Forelimb muscle (tissue), 1 donor: ENCODE results near the gene PHPT1. TPM values are rescaled to one million over a fixed set of nuclear protein-coding genes. Genes with fewer than 3 reads are reported as not detected.

Experiments
- DNase-seq: peaks from one replicate; pipeline ENCODE4 v3.0.0-alpha.2; 2013; ENCODE audit warnings: low read depth
- polyA plus RNA-seq: library from polyadenylated mRNA; unstranded; fragments of 120-200 nt; gene quantifications from one replicate; pipeline ENCODE4 v1.2.1, GENCODE V29; 2013; ENCODE audit not compliant: insufficient read length

PHPT1 gene
- polyA plus RNA-seq, 1 donor = 99.6 TPM

GRCh38 chr9:136847826-136848392 is 1.3 kb upstream of the PHPT1 start:
- no peak for DNase-seq

DNA sequence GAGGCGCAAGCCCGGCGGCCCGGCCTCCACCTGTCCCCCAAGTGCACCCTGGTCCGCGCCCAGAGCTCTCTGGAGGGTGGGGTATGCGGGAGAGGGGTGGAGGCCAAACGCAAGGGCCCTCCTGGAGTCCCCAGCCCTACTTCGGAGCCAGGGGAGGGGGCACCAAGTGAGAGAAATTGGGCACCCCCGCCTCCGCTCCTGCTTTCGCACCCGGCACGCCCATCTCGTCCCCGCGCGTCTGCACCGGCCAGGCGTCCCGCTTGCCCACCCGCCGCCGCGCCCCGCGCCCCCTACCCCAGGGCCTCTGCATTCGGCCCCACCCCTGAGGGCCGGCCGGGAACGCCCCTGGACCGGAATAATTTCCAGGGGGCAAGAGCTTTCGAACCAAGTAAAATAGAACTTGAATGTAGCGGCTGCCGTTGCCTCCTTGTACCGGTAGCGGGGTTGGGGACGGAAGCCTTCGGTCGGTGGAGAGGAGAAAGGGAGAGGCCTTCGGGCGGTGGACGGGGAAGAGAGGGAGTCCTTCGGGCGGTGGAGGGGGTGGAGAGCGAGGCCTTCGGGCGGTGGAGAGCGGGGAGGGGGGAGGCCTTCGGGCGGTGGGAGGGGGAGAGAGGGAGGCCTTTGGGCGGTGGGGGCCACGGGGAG is 694 bp upstream of the PHPT1 start:
- DNase-seq = no peak

DNA sequence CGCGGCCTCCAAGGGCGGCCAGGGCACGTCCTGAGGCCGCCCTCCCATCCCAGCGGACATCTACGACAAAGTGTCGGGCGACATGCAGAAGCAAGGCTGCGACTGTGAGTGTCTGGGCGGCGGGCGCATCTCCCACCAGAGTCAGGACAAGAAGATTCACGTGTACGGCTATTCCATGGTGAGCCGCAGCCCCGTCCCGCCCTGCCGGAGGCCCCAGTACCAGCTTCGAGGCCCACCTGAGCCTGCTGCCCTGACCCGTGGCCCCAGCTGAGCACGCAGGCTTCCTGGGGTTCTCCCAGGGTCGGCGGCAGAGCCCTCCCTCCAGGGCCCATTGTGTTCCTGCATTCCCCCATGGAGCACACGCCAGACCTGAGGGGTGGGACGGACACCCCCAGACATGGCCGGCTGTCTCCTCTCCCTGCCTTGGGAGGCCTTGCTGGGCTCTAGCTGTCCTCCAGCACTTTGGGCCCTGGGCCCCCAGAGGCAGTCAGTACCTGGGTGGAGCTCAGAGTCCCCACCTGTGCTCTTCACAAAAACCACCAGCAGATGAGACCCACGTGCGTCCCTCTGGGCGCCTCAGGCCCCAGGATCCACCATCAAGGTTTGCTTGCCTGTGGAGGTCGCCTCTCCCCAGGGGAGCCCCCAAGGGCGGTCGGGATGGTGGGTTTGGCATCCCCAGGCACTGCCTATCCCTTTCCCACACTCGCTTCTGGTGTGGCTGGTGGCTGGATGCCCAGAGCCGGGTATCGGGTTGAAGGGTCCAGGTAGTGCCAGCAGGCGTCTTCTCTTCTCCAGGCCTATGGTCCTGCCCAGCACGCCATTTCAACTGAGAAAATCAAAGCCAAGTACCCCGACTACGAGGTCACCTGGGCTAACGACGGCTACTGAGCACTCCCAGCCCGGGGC is 1.0 kb downstream of the PHPT1 start:
- DNase-seq = no peak

DNA sequence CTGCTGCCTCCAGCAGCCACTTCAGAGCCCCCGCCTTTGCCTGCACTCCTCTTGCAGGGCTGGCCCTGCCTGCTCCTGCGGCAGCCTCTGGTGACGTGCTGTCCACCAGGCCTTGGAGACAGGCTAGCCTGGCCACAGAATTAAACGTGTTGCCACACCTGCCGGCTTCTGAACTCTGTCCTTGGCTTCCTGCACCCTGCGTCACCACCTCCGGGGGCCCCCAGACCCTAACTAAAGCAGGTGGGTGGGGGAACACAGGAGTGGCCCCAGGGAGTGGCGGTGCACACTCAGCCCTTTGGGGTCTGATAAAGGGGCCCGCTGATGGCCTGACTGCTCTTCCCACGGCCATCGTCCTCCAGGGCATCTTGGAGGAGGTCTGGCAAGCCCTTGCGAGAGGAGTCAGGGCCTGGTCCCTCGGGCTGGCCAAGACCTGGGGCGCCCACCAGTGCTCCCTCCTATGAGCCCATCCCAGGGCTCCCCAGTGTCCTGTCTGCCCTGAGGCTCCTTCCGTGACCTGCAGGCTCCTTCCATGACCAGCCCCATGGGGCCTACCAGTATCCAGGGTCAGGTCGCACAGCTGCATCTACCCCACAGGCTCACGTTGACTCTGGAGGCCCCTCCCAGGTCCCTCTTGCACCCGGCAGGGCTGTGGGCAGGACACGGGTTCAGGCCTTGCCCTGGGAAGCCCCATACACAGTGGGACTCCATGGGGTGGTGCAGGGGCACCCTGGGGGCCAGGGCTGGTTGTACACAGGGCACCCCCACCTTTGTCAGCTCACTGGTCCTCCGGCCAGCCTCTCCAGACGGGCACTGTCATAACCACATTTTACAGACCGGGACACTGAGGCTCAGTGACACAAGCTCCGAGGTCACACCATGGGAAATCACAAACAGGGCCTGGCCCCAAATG is 1.9 kb downstream of the PHPT1 start:
- no peak for DNase-seq

DNA sequence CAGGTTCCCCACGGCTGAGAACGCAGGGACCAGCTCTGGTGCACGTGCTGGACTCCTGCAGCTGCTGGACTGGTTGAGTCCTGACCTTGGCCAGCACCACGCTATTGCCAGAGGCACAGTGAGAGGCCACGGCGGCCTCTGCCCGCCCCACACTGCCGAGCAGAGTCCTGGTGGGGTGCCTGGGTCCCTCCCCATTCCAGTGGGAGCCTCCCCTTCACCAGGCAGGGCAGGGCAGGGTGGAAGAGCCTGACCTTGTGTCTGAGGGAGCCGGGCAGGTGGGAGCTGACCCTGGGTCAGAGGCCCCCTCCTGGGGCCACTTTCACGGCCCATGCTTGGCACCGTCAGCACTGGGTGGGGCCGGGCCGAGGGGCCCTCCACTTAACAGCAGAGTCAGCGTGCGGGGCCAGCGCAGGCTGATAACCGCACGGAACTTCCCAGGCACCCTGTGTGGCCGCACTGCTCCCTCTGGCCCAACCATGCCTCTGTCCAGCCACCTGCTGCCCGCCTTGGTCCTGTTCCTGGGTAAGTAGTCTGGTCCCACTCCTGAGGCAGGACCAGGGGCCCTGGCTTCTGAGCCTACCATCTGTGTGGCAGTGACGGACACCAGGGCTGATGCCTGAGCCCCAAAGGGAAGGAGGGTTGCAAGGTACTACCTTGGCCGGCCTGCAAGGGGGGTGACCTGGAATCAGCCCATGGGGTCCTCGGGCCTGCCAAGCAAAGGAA is 2.9 kb downstream of the PHPT1 start, which contains the start of gene MAMDC4:
Gene MAMDC4 (plus strand): TSS at position 406 of the 723 bp plus-strand sequence. CDS start 71 bp downstream, at position 477.
- no peak for DNase-seq

DNA sequence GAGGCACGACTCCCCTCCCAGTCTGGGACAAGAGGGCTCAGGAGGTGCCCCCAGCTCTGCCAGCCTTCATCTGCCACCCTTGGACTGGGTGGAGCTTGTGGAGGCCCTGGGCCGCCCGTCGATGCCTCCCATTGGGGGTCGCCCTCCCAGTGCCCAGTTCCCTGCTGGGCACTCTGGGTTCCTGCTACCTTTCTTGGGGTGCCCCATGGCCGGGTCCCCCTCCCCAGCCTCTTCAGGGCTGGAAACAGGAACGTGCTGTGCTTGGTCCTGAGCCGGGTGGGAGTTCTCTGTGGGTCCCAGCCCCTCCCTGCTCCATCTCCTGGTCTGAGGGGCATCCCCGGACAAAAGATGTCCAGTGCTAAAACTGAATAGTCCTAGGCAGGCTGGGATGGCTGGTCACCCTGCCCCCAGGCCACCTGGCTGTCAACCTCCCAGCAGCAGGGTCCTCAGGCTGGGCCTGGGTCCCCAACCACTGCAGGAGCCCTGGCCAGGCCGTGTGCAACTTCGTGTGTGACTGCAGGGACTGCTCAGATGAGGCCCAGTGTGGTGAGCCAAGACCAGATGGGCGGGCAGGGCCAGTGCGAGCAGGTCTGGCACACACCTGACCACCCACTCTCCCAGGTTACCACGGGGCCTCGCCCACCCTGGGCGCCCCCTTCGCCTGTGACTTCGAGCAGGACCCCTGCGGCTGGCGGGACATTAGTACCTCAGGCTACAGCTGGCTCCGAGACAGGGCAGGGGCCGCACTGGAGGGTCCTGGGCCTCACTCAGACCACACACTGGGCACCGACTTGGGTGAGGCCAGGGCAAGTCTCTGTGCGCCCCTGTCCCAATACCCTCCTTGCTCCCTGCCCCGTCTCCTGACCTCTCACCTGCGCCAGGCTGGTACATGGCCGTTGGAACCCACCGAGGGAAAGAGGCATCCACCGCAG is 3.7 kb downstream of the PHPT1 start:
- DNase-seq = no peak

GRCh38 chr9:136853596-136854112 is 4.4 kb downstream of the PHPT1 start:
- DNase-seq = no peak

GRCh38 chr9:136854113-136854841 is 5.1 kb downstream of the PHPT1 start:
- DNase-seq = no peak

DNA sequence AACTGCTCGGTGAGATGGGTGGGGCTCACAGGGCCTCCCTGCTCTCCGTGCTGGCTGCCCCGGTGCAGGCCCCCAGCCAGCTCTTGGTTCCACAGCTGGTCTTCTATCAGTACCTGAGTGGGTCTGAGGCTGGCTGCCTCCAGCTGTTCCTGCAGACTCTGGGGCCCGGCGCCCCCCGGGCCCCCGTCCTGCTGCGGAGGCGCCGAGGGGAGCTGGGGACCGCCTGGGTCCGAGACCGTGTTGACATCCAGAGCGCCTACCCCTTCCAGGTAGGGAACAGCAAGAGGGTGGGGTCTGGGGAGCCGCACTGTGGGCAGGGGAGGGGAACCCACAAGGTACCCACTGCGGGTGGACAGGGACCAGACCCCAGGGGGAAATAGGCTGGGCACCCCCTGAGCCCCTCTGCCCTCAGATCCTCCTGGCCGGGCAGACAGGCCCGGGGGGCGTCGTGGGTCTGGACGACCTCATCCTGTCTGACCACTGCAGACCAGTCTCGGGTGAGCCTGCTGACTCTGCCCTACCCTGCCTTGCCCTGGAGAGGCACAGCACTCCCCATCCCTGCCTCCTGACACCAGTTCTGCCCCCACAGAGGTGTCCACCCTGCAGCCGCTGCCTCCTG is 5.7 kb downstream of the PHPT1 start:
- no peak for DNase-seq

GRCh38 chr9:136855461-136856078 is 6.4 kb downstream of the PHPT1 start:
- no peak for DNase-seq

- no peak for DNase-seq
These were observed 6.9 kb downstream of the PHPT1 start for GRCh38 chr9:136856079-136856476.

- no peak for DNase-seq
These were observed 7.4 kb downstream of the PHPT1 start for GRCh38 chr9:136856541-136857141.

DNA sequence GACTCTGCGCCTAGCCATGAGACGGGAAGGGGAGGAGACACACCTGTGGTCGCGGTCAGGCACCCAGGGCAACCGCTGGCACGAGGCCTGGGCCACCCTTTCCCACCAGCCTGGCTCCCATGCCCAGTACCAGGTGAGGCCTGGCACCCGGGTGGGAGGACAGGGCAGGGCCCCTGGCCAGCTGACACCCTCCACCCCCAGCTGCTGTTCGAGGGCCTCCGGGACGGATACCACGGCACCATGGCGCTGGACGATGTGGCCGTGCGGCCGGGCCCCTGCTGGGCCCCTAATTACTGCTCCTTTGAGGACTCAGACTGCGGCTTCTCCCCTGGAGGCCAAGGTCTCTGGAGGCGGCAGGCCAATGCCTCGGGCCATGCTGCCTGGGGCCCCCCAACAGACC is 8.0 kb downstream of the PHPT1 start:
- no peak for DNase-seq

DNA sequence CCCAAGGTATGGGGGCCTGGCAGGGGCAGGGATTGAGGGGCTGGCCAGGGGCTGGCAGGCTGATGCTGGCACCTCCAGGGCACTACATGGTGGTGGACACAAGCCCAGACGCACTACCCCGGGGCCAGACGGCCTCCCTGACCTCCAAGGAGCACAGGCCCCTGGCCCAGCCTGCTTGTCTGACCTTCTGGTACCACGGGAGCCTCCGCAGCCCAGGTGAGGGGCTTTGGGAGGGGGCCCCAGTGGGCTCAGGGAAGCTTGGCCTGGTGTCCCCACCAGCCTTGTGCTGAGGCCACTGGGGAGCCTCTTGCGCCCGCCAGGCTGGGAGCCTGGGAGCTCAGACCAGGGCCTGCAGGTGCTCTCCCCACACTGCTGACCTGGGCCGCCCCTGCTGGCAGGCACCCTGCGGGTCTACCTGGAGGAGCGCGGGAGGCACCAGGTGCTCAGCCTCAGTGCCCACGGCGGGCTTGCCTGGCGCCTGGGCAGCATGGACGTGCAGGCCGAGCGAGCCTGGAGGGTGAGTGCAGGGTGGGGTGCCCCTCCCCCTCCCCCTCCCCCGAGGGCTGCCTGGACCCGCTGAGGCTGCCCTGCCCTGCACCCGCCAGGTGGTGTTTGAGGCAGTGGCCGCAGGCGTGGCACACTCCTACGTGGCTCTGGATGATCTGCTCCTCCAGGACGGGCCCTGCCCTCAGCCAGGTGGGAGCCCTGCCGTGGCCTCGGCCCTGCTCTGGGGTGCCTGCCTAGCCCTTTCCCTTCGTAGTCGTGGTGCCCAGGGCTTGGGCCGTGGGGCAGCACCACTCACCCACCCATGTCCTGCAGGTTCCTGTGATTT is 8.6 kb downstream of the PHPT1 start:
- no peak for DNase-seq

DNA sequence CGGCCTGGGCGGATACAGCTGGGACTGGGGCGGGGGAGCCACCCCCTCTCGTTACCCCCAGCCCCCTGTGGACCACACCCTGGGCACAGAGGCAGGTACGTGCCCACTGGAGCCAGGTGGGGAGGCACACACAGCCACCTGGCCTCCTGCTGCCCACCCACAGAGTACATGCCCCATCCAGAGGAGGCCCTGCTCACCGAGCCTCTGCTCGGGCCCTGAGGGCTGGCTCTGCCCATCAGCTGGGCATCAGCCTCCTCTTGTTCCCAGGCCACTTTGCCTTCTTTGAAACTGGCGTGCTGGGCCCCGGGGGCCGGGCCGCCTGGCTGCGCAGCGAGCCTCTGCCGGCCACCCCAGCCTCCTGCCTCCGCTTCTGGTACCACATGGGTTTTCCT is 9.2 kb downstream of the PHPT1 start:
- no peak for DNase-seq
